Activated B cell treated with CpG ODN at 0.5 μM for 24 hours (primary cell): Measurements from ENCODE around the gene GPRC6A. TPM values are rescaled to one million over a fixed set of nuclear protein-coding genes. Genes with fewer than 3 reads are reported as not detected.
A peak's percentile ranks its signal among the peaks of the same experiment; 100 is the strongest.

Experiments used
- ATAC-seq: fragments of 200-7000 bp; cut with Tn5 transposase; one replicate; pipeline ENCODE4 v1.10.0; 2021; ENCODE audit warnings: low read depth, mild to moderate bottlenecking, moderate library complexity
- CTCF ChIA-PET: fragments of 350-600 bp; sonication (Branson Sonifier 250); formaldehyde crosslinking; loops from one replicate; lab custom pipeline; 2021; ENCODE audit warnings: antibody characterized with exemption; lab: Charles Lee
- POLR2A ChIA-PET: fragments of 350-600 bp; sonication (Branson Sonifier 250); formaldehyde crosslinking; loops from one replicate; lab custom pipeline; 2021; ENCODE audit warnings: antibody characterized with exemption; lab: Charles Lee
- DNase-seq: peaks from one replicate; pipeline ENCODE4 v3.0.0; 2022
- H3K27ac Mint-ChIP-seq: one replicate; pipeline ENCODE4 v1.8.0; 2020; ENCODE audit warnings: mixed read lengths
- H3K27me3 Mint-ChIP-seq: one replicate; pipeline ENCODE4 v1.8.0; 2021; ENCODE audit warnings: mixed read lengths
- H3K36me3 Mint-ChIP-seq: one replicate; pipeline ENCODE4 v1.8.0; 2021; ENCODE audit warnings: low read depth, mixed read lengths
- H3K4me1 Mint-ChIP-seq: one replicate; pipeline ENCODE4 v1.8.0; 2021; ENCODE audit warnings: mixed read lengths
- H3K4me3 Mint-ChIP-seq: one replicate; pipeline ENCODE4 v1.8.0; 2020; ENCODE audit warnings: mild to moderate bottlenecking, mixed read lengths
- H3K9me3 Mint-ChIP-seq: one replicate; pipeline ENCODE4 v1.8.0; 2020; ENCODE audit warnings: mixed read lengths
- intact Hi-C: fragments of 100-400 bp; cut with micrococcal nuclease; formaldehyde crosslinking; loops from one replicate; pipeline ENCODE4 v1.15.1; 2024
- total RNA-seq: library from RNA; stranded (reverse); gene quantifications from 2 replicates; pipeline ENCODE4 v1.2.3, GENCODE V29; 2022
- TF ChIP-seq, protein P1 (sequence below): fragments of 200-600 bp; IDR thresholded peaks from one replicate; pipeline ENCODE4 v1.8.0; 2022; ENCODE audit warnings: antibody characterized with exemption, mild to moderate bottlenecking

Gene GPRC6A
- not detected in 2 replicates for total RNA-seq

DNA sequence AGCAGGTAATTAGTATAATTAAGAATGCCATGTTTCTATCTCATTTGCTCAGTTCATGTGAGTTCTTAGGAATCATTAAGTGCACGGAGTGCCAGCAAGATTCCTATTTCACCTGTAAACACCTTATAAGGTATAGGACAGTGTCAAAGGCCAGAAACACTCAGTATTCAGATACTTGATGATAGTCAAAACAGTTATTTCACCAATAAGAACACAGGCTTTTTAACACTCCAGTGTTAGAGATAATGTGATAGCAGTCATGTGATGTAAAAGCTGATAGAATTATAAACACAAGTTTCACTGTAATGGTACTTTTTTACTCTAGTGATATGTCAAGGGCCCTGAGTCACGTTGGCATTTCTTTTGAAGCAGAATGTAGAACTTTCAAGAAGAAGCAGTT lies at the start of gene GPRC6A:
GPRC6A (minus strand) TSS at position 101 of the 400 bp plus-strand sequence; CDS start at position 31, 70 bp downstream.
- Mint-ChIP-seq H3K4me3 (no peak within 1 kb of the TSS), H3K27me3 (no peaks in the 10 kb centered on the region), H3K4me1 (no peaks in the 10 kb centered on the region), H3K27ac (no peak within 1 kb of the TSS), H3K36me3 (no peaks in the 10 kb centered on the region), H3K9me3 (peaks cover 3% of the 10 kb centered on the region)
- TF ChIP-seq, protein P1, sequence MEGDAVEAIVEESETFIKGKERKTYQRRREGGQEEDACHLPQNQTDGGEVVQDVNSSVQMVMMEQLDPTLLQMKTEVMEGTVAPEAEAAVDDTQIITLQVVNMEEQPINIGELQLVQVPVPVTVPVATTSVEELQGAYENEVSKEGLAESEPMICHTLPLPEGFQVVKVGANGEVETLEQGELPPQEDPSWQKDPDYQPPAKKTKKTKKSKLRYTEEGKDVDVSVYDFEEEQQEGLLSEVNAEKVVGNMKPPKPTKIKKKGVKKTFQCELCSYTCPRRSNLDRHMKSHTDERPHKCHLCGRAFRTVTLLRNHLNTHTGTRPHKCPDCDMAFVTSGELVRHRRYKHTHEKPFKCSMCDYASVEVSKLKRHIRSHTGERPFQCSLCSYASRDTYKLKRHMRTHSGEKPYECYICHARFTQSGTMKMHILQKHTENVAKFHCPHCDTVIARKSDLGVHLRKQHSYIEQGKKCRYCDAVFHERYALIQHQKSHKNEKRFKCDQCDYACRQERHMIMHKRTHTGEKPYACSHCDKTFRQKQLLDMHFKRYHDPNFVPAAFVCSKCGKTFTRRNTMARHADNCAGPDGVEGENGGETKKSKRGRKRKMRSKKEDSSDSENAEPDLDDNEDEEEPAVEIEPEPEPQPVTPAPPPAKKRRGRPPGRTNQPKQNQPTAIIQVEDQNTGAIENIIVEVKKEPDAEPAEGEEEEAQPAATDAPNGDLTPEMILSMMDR, result no peak
- ChIA-PET POLR2A (no interaction called here), CTCF (no interaction called here)
- intact Hi-C loops, result no loop called here
- no peak for ATAC-seq
- no peak for DNase-seq

GRCh38 chr6:116877743-116878142 lies 48.9 kb upstream of the GPRC6A start:
- H3K36me3 Mint-ChIP-seq, result no peaks in the 10 kb centered on the region
- H3K4me3 Mint-ChIP-seq, result no peak overlapping the region
- peaks cover 12% of the 10 kb centered on the region for H3K4me1 Mint-ChIP-seq
- intact Hi-C loops, result no loop called here
- no peak for ATAC-seq
- H3K9me3 Mint-ChIP-seq, result peaks cover 3% of the 10 kb centered on the region
- DNase-seq, result no peak
- ChIA-PET CTCF (no interaction called here), POLR2A (no interaction called here)
- peaks cover 27% of the 10 kb centered on the region for H3K27me3 Mint-ChIP-seq
- TF ChIP-seq, protein P1, result no peak
- no peak overlapping the region for H3K27ac Mint-ChIP-seq

GRCh38 chr6:116876635-116877611 lies 48.0 kb upstream of the GPRC6A start, which contains the start of gene RFX6:
Gene RFX6, plus strand, starts transcription at chr6:116877242. Its CDS starts 34 bp downstream, at chr6:116877276.
- H3K4me1 Mint-ChIP-seq, result peaks cover 12% of the 10 kb centered on the region
- intact Hi-C loops, result no loop called here
- TF ChIP-seq, protein P1, result no peak
- ChIA-PET POLR2A (no interaction called here), CTCF (no interaction called here)
- peaks cover 27% of the 10 kb centered on the region for H3K27me3 Mint-ChIP-seq
- no peak within 1 kb of the TSS for H3K27ac Mint-ChIP-seq
- peak within 1 kb of the TSS; percentile 61 for H3K4me3 Mint-ChIP-seq
- peaks cover 6% of the 10 kb centered on the region for H3K9me3 Mint-ChIP-seq
- ATAC-seq (no peak), DNase-seq (no peak)
- no peaks in the 10 kb centered on the region for H3K36me3 Mint-ChIP-seq

GRCh38 chr6:116876107-116876506 lies 47.2 kb upstream of the GPRC6A start:
- H3K9me3 Mint-ChIP-seq, result peaks cover 6% of the 10 kb centered on the region
- DNase-seq (no peak), ATAC-seq (no peak)
- CTCF ChIA-PET, result no interaction called here
- POLR2A ChIA-PET, result no interaction called here
- intact Hi-C loops, result no loop called here
- peaks cover 27% of the 10 kb centered on the region for H3K27me3 Mint-ChIP-seq
- no peak overlapping the region for H3K4me3 Mint-ChIP-seq
- TF ChIP-seq, protein P1, result no peak
- no peaks in the 10 kb centered on the region for H3K36me3 Mint-ChIP-seq
- peaks cover 12% of the 10 kb centered on the region for H3K4me1 Mint-ChIP-seq
- no peak overlapping the region for H3K27ac Mint-ChIP-seq

DNA sequence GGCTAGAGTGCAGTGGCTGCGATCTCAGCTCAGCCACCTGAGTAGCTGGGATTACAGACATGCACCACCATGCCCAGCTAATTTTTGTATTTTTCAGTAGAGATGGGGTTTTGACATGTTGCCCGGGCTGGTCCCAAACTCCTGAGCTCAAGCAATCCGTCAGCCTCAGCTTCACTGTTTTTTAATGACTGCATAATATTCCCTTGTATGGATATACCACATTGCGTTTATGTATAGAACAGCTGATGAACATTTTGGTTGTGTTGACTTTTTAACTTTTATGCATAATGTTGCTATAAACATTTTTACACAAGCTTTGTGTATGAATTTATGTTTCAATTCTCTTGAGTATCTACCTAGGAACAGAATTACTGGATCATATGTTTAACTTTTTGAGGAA lies 43.9 kb upstream of the GPRC6A start:
- H3K27me3 Mint-ChIP-seq, result peaks cover 25% of the 10 kb centered on the region
- intact Hi-C loops, result no loop called here
- H3K36me3 Mint-ChIP-seq, result no peaks in the 10 kb centered on the region
- TF ChIP-seq, protein P1, result no peak
- DNase-seq, result no peak
- H3K9me3 Mint-ChIP-seq, result peaks cover 6% of the 10 kb centered on the region
- no peak for ATAC-seq
- H3K4me3 Mint-ChIP-seq, result no peak overlapping the region
- ChIA-PET POLR2A (no interaction called here), CTCF (no interaction called here)
- peaks cover 11% of the 10 kb centered on the region for H3K4me1 Mint-ChIP-seq
- H3K27ac Mint-ChIP-seq, result no peak overlapping the region
